Measurements from ENCODE around the gene CHAT.

DNA sequence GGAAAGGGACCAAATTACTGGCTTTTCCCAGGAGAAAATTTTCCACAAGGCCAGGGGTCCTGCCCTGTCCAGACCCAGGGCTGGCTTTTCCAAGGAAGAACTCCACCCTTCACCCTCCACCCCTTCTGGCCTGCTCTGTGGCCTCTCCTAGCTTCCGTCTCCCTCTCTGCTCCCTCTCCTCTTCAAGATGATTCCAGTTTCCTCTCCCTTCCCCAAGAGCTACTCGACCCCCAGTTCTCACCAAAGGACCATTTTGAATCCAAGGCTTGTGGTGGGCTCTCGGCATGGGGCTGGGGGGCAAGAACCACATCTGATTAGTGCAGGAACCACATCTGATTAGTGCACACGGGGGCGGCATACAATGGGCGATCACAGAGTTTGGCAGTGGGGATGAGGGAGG lies 7.7 kb downstream of the CHAT start:
- TF ChIP-seq, protein P1, sequence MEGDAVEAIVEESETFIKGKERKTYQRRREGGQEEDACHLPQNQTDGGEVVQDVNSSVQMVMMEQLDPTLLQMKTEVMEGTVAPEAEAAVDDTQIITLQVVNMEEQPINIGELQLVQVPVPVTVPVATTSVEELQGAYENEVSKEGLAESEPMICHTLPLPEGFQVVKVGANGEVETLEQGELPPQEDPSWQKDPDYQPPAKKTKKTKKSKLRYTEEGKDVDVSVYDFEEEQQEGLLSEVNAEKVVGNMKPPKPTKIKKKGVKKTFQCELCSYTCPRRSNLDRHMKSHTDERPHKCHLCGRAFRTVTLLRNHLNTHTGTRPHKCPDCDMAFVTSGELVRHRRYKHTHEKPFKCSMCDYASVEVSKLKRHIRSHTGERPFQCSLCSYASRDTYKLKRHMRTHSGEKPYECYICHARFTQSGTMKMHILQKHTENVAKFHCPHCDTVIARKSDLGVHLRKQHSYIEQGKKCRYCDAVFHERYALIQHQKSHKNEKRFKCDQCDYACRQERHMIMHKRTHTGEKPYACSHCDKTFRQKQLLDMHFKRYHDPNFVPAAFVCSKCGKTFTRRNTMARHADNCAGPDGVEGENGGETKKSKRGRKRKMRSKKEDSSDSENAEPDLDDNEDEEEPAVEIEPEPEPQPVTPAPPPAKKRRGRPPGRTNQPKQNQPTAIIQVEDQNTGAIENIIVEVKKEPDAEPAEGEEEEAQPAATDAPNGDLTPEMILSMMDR (IDR thresholded peaks at IDR 0.05) = no peak
- TF ChIP-seq EP300 (IDR thresholded peaks at IDR 0.05) = no peak
- TF ChIP-seq, protein P2, sequence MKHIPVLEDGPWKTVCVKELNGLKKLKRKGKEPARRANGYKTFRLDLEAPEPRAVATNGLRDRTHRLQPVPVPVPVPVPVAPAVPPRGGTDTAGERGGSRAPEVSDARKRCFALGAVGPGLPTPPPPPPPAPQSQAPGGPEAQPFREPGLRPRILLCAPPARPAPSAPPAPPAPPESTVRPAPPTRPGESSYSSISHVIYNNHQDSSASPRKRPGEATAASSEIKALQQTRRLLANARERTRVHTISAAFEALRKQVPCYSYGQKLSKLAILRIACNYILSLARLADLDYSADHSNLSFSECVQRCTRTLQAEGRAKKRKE (CRISPR knock-in tag; IDR thresholded peaks at IDR 0.05; ENCODE audit: low read depth) = no peak

Data from A549 (cell line).